H4 (cell line): ENCODE data around the gene CASR. TPM values are rescaled to one million over a fixed set of nuclear protein-coding genes. Genes with fewer than 3 reads are reported as not detected.

Source experiments
- DNase-seq: peaks from one replicate; pipeline ENCODE4 v3.0.0-alpha.2; 2015; ENCODE audit warnings: low spot score
- total RNA-seq: library from RNA; depleted of rRNA; stranded (reverse); fragments of >200 nt; shearing (Covaris generic); gene quantifications from 2 replicates; pipeline ENCODE4 v1.2.3, GENCODE V29; 2014

Gene CASR
- total RNA-seq, 1 experiment from 2014 or later, result not detected

GRCh38 chr3:122258757-122259371, 75.4 kb downstream of the CASR start:
- peak; percentile 83 for DNase-seq

- no peak for DNase-seq
Observed at GRCh38 chr3:122260206-122260605, 76.7 kb downstream of the CASR start.

- no peak for DNase-seq
Observed at GRCh38 chr3:122263058-122263457, 79.6 kb downstream of the CASR start.

GRCh38 chr3:122263974-122264588, 80.6 kb downstream of the CASR start:
- DNase-seq, result no peak

- DNase-seq, result no peak
Observed at GRCh38 chr3:122265957-122266356, 82.5 kb downstream of the CASR start.

- no peak for DNase-seq
Observed at GRCh38 chr3:122268257-122269024, 85.0 kb downstream of the CASR start.

- no peak for DNase-seq
Observed at GRCh38 chr3:122269045-122269444, 85.6 kb downstream of the CASR start.

- DNase-seq, result no peak
Observed at GRCh38 chr3:122271246-122271898, 87.9 kb downstream of the CASR start.

GRCh38 chr3:122272879-122273278, 89.4 kb downstream of the CASR start:
- no peak for DNase-seq

GRCh38 chr3:122273498-122273897, 90.0 kb downstream of the CASR start:
- no peak for DNase-seq

GRCh38 chr3:122281891-122282290, 98.4 kb downstream of the CASR start:
- no peak for DNase-seq

GRCh38 chr3:122283796-122284445, 100.5 kb downstream of the CASR start:
- DNase-seq, result no peak

- no peak for DNase-seq
Observed at GRCh38 chr3:122284486-122284885, 101.0 kb downstream of the CASR start.

- no peak for DNase-seq
Observed at GRCh38 chr3:122294359-122294758, 110.9 kb downstream of the CASR start.

- DNase-seq, result no peak
Observed at GRCh38 chr3:122295266-122296062, 112.0 kb downstream of the CASR start.

GRCh38 chr3:122298239-122298638, 114.8 kb downstream of the CASR start:
- DNase-seq, result no peak

GRCh38 chr3:122299215-122299614, 115.7 kb downstream of the CASR start:
- no peak for DNase-seq

GRCh38 chr3:122299872-122300460, 116.5 kb downstream of the CASR start:
- no peak for DNase-seq

GRCh38 chr3:122301063-122301462, 117.6 kb downstream of the CASR start:
- DNase-seq, result no peak

- no peak for DNase-seq
Observed at GRCh38 chr3:122305818-122306621, 122.6 kb downstream of the CASR start.
